HG02571 (cell line): ENCODE measurements around the gene RANGAP1.

ENCODE experiments used
- ATAC-seq: cut with Tn5 transposase; IDR thresholded peaks from one replicate; pipeline ENCODE4 v1.9.1; 2021; ENCODE audit warnings: mild to moderate bottlenecking, moderate library complexity; ENCODE audit not compliant: unreplicated experiment

The RANGAP1 gene

DNA sequence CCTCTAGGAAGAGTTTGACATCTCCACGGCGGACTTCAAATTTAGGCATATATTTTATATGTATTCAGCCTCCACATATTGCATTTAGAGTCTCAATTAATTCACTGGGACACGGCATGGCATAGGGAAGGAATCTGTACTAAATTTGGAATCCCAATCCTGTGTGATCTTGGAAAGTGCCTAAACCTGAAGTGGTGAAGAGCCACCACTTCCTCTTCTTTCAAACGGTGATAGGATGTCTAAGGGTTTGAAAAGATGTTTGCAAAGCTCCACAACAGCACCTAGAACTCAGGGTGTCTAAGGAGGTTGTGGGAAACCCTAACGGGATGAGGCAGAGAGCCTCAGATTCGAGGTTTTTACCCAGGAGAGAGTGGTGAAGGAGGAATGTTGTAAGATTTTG is 81.9 kb downstream of the RANGAP1 start:
- no peak for ATAC-seq

DNA sequence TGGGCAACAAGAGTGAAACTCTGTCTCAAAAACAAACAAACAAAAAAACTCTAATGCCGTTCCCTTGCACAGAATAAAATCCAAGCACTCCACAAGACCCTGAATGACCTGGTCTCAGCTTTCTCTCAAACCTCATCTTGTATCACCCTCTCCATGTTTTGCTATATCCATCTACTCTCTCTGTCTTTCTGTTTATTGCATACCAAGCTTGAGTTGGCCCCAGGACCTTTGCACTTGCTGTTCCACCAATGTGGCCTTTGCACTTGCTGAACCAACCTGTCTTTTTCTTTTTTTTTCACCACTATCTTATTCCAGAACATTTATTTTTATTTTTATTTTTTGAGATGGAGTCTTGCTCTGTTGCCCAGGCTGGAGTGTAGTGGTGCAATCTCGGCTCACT is 82.9 kb downstream of the RANGAP1 start:
- ATAC-seq: no peak

DNA sequence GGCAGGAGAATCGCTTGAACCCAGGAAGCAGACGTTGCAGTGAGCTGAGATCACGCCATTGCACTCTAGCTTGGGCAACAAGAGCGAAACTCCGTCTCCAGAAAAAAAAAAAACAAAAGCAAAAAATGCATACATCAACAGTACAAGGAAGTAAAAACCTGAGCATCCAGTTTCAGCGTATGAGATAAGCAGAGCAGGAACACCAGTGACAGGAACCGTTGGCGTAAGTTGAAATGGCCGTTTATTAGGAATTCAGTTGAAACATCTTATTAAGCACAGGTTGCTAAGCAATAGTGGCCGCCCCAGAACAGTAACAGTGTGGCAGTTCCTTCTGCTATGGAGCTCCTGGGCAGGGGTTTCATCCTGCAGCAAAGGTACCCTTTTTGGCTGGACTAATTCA is 84.8 kb downstream of the RANGAP1 start:
- ATAC-seq: no peak

DNA sequence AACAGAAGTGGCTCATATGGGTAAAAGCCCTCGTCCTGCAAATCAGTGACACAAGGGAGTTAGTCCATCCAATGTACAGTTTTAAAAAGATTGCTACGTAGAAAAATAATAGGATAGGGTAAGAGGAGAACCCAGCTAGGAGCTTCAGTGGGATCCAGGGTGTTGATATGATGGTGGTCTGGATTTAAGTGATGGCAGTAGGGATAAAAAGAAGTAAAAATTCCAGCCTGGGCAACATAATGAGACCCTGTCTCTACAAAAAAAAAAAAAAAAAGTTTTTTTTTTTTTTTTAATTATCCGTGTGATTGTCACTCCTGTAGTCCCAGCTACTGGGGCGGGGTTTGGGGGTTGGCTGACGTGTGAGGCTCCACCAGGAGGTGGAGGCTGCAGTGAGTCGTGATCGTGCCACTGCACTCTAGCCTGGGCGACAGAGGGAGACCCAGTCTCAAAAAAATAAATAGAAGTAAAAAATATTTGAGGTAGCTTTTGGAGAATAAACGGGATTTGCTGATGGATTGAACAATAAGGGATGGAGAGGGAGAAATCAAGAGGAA is 87.9 kb downstream of the RANGAP1 start:
- no peak for ATAC-seq

DNA sequence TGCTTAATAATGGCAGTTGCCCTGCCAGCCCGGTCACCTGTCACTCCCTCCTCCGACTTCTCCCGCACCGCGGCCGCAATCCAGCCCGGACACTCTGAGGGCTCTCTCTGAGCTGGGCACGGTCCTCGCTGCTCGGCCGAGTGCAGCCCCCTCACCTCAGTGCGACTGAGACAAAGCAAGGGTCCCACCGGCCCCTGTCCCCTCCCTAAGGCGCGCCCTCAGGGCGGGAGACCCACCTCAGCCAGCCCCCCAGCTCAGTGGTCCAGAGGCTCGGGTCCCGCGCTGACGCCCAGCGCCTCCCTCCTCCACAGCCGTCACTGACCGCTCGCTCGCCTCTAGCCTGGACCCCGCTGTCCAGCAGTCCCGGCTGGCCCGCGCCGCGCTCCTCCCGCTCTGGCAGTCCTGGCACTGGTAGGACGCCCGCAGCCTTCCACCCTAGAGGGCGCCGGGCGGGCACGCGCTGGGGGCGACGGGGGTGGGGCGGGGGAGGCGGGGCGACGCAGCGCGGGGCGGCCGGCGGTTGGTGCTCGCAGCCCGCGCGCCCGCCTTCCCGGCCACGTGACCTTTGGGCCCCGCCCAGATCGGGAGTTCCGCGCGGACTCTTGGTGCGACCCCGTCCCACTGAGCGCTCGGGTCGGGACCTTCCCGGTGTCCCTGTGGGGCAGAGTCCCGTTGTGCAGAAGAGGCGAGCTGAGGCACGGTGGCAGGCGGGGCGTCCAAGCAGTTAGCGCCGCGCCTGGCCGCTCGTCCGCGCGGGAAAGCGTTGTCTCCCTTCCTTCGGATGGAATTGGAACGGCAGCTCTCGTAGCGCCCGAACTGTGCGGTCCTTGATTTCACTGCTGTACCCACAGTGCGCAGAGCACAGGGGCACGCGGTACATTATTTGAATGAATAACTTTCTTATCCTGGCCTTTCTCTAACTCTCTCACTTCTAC is 88.7 kb downstream of the RANGAP1 start:
- peak; percentile 74 for ATAC-seq
